Measurements from ENCODE around the gene DAO. TPM values are rescaled to one million over a fixed set of nuclear protein-coding genes. Genes with fewer than 3 reads are reported as not detected.

DAO gene
- total RNA-seq, 1 donor from 2014 or later, result not detected

- no peak for DNase-seq (ENCODE audit: low spot score)
- Mint-ChIP-seq H3K27ac (ENCODE audit: unreplicated experiment) (peak overlapping the region; percentile 91), H3K4me1 (ENCODE audit: low read depth) (peaks cover 80% of the 10 kb centered on the region), H3K9me3 (ENCODE audit: low read depth) (no peaks in the 10 kb centered on the region), H3K36me3 (ENCODE audit: low read depth) (peaks cover 50% of the 10 kb centered on the region), H3K4me3 (ENCODE audit: unreplicated experiment) (no peak overlapping the region), H3K27me3 (ENCODE audit: low read depth) (no peaks in the 10 kb centered on the region)
- TF ChIP-seq CTCF (IDR thresholded peaks at IDR 0.05), result no peak
Observed at GRCh38 chr12:108849660-108850059, 30.2 kb upstream of the DAO start.

DNA sequence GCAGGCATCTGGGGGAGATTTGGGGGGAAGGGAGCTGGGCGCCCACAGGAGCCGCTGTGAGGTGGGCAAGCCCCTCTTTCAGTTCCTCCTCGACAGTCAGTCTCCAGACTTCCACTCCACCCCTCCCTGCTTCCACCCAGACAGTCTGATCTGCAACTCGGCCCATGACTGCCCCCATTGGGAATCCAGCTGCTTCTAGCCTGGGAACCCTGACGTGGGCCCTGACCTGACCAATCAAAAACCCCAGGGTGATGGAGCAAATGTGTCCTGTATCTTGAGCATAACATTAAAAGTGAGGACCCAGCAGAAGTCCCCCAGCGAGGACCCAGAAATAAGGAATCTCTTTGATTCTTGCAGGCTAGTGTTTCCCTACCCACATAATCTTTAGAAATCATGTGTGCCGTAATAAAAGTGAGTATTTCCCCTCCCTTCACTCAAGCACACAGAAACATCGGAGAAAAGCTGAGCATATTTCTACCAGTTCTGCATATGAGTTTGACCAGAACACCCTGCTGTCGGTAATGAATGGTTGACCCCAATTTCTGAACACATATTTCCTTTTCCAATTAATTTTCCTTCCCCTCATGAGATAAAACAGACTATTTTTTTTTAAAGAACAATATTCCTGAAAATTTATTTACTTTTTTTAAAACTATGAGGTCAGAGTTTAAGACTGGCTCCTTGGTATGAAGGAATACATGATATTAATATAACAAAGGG lies 28.9 kb upstream of the DAO start:
- H3K9me3 Mint-ChIP-seq (ENCODE audit: low read depth), result peaks cover 3% of the 10 kb centered on the region
- H3K27me3 Mint-ChIP-seq (ENCODE audit: low read depth), result no peaks in the 10 kb centered on the region
- peak; percentile 54 for TF ChIP-seq CTCF (IDR thresholded peaks at IDR 0.05)
- peaks cover 87% of the 10 kb centered on the region for H3K4me1 Mint-ChIP-seq (ENCODE audit: low read depth)
- peak overlapping the region; percentile 99 for H3K27ac Mint-ChIP-seq (ENCODE audit: unreplicated experiment)
- no peak for DNase-seq (ENCODE audit: low spot score)
- peak overlapping the region; percentile 29 for H3K4me3 Mint-ChIP-seq (ENCODE audit: unreplicated experiment)
- peaks cover 48% of the 10 kb centered on the region for H3K36me3 Mint-ChIP-seq (ENCODE audit: low read depth)

GRCh38 chr12:108852674-108853309 lies 27.1 kb upstream of the DAO start:
- H3K9me3 Mint-ChIP-seq (ENCODE audit: low read depth), result peaks cover 3% of the 10 kb centered on the region
- H3K27ac Mint-ChIP-seq (ENCODE audit: unreplicated experiment), result peak overlapping the region; percentile 99
- peaks cover 72% of the 10 kb centered on the region for H3K4me1 Mint-ChIP-seq (ENCODE audit: low read depth)
- no peak for TF ChIP-seq CTCF (IDR thresholded peaks at IDR 0.05)
- H3K27me3 Mint-ChIP-seq (ENCODE audit: low read depth), result no peaks in the 10 kb centered on the region
- peak overlapping the region; percentile 98 for H3K4me3 Mint-ChIP-seq (ENCODE audit: unreplicated experiment)
- H3K36me3 Mint-ChIP-seq (ENCODE audit: low read depth), result peaks cover 39% of the 10 kb centered on the region
- no peak for DNase-seq (ENCODE audit: low spot score)

DNA sequence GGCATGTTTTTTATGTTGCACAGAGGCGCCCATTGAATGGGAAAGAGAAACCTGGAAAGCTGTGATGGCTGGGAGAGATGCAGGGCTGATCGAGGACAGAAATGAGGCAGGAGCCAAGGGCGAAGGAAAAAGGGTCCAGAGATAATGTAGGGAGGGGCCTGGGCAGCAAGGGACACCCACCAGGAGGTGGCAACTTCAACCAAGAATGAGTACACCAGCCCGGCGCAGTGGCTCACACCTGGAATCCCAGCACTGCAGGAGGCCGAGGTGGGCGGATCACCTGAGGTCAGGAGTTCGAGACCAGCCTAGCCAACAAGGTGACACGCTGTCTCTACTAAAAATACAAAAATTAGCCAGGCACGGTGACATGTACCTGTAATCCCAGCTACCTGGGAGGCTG lies 26.5 kb upstream of the DAO start:
- peaks cover 33% of the 10 kb centered on the region for H3K36me3 Mint-ChIP-seq (ENCODE audit: low read depth)
- peaks cover 72% of the 10 kb centered on the region for H3K4me1 Mint-ChIP-seq (ENCODE audit: low read depth)
- H3K9me3 Mint-ChIP-seq (ENCODE audit: low read depth), result peaks cover 3% of the 10 kb centered on the region
- peak overlapping the region; percentile 99 for H3K27ac Mint-ChIP-seq (ENCODE audit: unreplicated experiment)
- TF ChIP-seq CTCF (IDR thresholded peaks at IDR 0.05), result no peak
- no peak for DNase-seq (ENCODE audit: low spot score)
- no peaks in the 10 kb centered on the region for H3K27me3 Mint-ChIP-seq (ENCODE audit: low read depth)
- peak overlapping the region; percentile 98 for H3K4me3 Mint-ChIP-seq (ENCODE audit: unreplicated experiment)

GRCh38 chr12:108853981-108854446 lies 25.9 kb upstream of the DAO start:
- Mint-ChIP-seq H3K4me3 (ENCODE audit: unreplicated experiment) (peak overlapping the region; percentile 98), H3K36me3 (ENCODE audit: low read depth) (peaks cover 28% of the 10 kb centered on the region), H3K27me3 (ENCODE audit: low read depth) (no peaks in the 10 kb centered on the region), H3K27ac (ENCODE audit: unreplicated experiment) (peak overlapping the region; percentile 99), H3K9me3 (ENCODE audit: low read depth) (peaks cover 3% of the 10 kb centered on the region), H3K4me1 (ENCODE audit: low read depth) (peaks cover 73% of the 10 kb centered on the region)
- DNase-seq (ENCODE audit: low spot score), result no peak
- TF ChIP-seq CTCF (IDR thresholded peaks at IDR 0.05), result peak; percentile 80

Data from chondrocyte (in vitro differentiated cells).